Measurements from ENCODE around the gene SLCO2B1. TPM values are rescaled to one million over a fixed set of nuclear protein-coding genes. Genes with fewer than 3 reads are reported as not detected.

Gene SLCO2B1
- total RNA-seq, 1 donor from 2014 or later: 10.7 TPM

DNA sequence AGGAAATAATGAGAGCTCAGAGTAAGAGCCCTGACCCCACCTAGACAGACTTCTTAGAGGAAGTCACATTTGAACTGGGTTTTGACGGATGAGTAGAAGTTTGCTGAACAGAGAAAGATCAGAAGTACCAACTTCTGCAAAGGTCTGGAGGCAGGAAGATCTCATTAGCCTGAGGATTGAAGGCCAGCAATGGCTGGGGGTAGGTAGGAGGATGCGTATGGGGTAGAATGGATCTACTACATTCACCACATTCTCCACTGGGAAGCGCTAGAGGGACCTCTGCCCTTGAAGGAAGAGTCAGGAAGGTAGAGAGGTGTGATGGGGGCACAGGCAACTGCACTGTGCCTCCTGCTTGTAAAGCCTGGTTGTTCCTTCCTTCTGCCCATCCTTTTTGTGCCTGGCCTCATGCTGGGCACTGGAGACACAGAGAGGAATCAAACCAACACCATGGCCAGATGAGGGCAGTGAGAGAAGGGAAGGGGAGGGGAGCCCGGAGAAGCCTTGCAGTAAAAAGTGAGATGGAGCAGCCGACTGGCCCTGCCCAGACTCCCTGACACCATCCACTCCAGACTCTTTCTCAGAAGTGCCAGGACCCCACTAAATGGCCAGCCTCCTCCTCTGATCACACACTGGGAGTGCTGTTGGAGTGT lies 94.6 kb downstream of the SLCO2B1 start:
- no peak for DNase-seq (ENCODE audit: low read depth in 2 of 2)

DNA sequence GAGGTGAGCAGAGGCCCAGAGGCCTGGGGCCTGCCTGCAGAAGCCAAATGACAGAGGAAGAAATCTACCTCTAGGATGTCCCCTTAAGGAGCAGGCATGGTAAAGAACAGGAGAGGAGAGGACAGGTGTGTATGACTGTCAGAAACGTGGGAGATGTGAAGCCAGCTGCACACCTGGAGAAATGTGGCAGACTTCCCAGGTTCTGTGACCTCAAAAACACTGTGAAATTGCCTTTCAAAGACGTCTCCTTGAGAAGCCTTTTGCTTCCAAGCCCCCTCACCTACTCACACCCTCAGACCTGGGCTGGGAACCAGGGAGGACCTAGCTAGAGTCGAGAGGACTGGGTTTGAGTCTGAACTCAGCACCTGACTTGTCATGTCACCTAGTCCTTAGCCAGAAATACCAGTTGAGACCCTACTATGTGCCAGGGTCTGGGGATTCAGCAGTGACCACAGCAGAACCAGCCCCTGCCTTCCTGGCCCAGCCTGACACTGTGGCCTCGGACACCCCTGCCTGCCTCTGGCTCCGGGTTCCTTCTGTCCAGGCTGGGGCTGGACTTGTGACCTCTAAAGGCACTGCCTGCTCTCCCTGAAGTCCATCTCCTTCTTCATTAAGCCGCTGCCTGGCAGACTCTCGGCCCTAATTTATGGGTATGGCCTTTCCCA lies 95.2 kb downstream of the SLCO2B1 start:
- no peak for DNase-seq (ENCODE audit: low read depth in 2 of 2)

DNA sequence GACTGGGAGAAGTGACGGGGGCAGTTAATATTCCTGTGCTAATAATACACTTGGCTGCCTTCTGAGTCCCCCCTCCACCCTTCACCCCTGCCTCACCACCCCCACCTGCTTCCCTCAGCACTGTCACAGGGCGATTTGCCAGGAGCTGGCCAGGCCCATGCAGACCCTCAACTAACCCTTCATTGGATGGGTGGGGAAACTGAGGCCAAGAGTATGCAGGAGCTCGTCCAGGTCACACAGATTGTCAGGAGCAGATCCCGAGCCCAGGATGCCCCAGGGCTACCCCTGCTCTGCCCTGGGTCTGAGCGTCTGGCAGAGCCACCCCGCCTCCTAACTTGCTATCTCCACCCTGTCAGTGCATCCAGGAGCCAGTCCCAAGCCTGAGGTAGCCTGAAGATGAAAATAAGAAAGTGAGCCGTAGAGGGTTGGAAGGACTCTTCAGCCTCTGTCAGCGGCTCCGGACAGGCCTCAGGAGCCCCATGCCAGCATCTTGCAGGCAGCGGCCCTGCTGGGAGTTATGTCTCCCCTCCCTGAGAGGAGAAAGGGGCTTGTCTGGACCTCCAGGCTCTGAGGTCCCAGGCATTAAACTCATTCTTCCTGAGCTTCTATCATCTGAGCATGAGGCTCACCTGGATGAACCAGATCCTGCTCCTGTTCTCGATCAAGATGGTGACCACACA lies 95.9 kb downstream of the SLCO2B1 start:
- DNase-seq (ENCODE audit: low read depth in 2 of 2): no peak

DNA sequence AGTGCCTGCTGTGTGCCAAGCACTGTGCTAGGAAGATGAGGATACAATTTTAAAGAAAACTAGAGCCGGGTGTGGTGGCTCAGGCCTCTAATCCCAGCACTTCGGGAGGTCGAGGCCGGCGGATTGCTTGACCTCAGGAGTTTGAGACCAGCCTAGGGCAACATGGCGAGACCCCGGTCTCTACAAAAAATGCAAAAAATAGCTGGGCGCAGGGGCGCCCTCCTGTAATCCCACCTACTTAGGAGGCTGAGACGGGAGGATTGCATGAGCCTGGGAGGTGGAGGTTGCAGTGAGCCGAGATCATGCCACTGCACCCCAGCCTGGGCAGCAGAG lies 98.0 kb downstream of the SLCO2B1 start:
- DNase-seq (ENCODE audit: low read depth in 2 of 2): no peak

DNA sequence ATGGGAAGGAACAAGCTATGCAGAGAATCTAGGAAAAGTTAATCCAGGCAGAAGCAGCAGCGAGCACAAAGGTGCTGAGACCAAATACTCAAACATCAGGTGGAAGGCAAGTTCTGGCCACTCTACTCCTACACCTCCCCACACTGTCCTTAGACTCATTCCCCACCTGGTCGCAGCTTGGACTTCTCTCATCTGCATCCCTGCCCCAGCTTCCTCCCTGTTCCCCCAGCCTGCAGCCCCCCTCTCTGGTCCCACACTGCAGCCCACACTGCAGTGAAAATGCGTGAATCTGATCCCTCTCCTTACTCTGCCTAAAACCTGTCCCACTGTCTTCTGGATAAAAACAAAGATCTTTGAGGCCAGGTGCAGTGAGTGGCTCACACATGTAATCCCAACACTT lies 98.8 kb downstream of the SLCO2B1 start:
- DNase-seq (ENCODE audit: low read depth in 2 of 2): no peak

DNA sequence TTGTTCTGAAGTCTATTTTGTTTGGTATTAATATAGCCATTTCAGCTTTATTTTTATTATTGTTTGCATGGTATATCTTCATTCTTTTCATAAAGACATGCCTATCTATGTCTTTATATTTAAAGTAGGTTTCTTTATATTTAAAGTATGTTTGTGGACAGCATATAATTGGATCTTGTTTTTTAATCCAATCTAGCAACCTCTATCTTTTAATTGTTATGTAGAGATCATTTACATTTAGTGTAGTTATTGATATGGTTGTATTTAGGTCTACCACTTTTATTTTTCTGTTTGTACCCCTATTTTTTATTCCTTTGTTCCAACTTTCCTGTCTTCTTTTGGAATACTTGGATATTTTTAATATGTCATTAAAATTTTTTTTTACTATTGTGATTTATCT lies 103.4 kb downstream of the SLCO2B1 start:
- DNase-seq (ENCODE audit: low read depth in 2 of 2): no peak

Other genes with a start within 250 kb of the SLCO2B1 start
- gene XRRA1, start 202.0 kb upstream of the SLCO2B1 start, total RNA-seq: 2.0 and 5.8 TPM in 2 replicates
- 8.7 and 15.0 TPM in 2 replicates for gene SPCS2, start 201.8 kb upstream of the SLCO2B1 start, total RNA-seq
- gene NEU3, start 162.2 kb upstream of the SLCO2B1 start, total RNA-seq: 4.6 and 7.1 TPM in 2 replicates
- not detected in 2 replicates for gene OR2AT4, start 54.2 kb upstream of the SLCO2B1 start, total RNA-seq
- not detected in 2 replicates for gene TPBGL, start 89.7 kb downstream of the SLCO2B1 start, total RNA-seq
- gene ARRB1, start 200.6 kb downstream of the SLCO2B1 start, total RNA-seq: 153 and 191 TPM in 2 replicates
- 2,222 and 2,243 TPM in 2 replicates for gene RPS3, start 248.4 kb downstream of the SLCO2B1 start, total RNA-seq